ENCODE results near the gene YAF2. TPM values are rescaled to one million over a fixed set of nuclear protein-coding genes. Genes with fewer than 3 reads are reported as not detected.

YAF2 gene
- total RNA-seq, 6 experiments from 2014 or later: 12.8 to 22.3 (median 16.9) TPM

GRCh38 chr12:42262271-42262670 lies 24.2 kb upstream of the YAF2 start:
- ATAC-seq: no peak
- intact Hi-C loops (cut with DNase I): no loop called here
- TF ChIP-seq POLR2A (IDR thresholded peaks at IDR 0.05): no peak
- no peak for TF ChIP-seq CTCF (IDR thresholded peaks at IDR 0.05)

GRCh38 chr12:42261708-42262107 lies 23.7 kb upstream of the YAF2 start:
- ATAC-seq (no peak), DNase-seq (no peak)
- no peaks in the 10 kb centered on the region for H3K36me3 ChIP-seq
- no peak overlapping the region for H3K27ac ChIP-seq
- H3K27me3 ChIP-seq: no peaks in the 10 kb centered on the region
- intact Hi-C loops (cut with DNase I): no loop called here
- H3K9me3 ChIP-seq: no peaks in the 10 kb centered on the region
- H3K4me3 ChIP-seq: no peak overlapping the region
- WGBS (ENCODE audit: insufficient coverage, low coverage, low lambda C conversion rate, missing lambda C conversion rate): 65% methylated on average over 4 of the region's 4 CpGs
- TF ChIP-seq POLR2A (IDR thresholded peaks at IDR 0.05) (no peak), CTCF (IDR thresholded peaks at IDR 0.05) (no peak)
- no peaks in the 10 kb centered on the region for H3K4me1 ChIP-seq

More at GRCh38 chr12:42262271-42262670, 24.2 kb upstream of the YAF2 start:
- H3K27me3 ChIP-seq: no peaks in the 10 kb centered on the region
- no peaks in the 10 kb centered on the region for H3K9me3 ChIP-seq
- H3K4me1 ChIP-seq: no peaks in the 10 kb centered on the region
- H3K27ac ChIP-seq: no peak overlapping the region
- no peaks in the 10 kb centered on the region for H3K36me3 ChIP-seq
- WGBS (ENCODE audit: insufficient coverage, low coverage, low lambda C conversion rate, missing lambda C conversion rate): 85% methylated on average over 2 of the region's 2 CpGs
- no peak overlapping the region for H3K4me3 ChIP-seq
- no peak for DNase-seq

- intact Hi-C loops (cut with DNase I): no loop called here
- WGBS (ENCODE audit: insufficient coverage, low coverage, low lambda C conversion rate, missing lambda C conversion rate): 81% methylated on average over 6 of the region's 6 CpGs
- Histone ChIP-seq H3K9me3 (no peaks in the 10 kb centered on the region), H3K36me3 (no peaks in the 10 kb centered on the region), H3K4me3 (no peak overlapping the region), H3K4me1 (no peaks in the 10 kb centered on the region), H3K27ac (no peak overlapping the region), H3K27me3 (no peaks in the 10 kb centered on the region)
- ATAC-seq: no peak
- no peak for DNase-seq
- TF ChIP-seq CTCF (IDR thresholded peaks at IDR 0.05): no peak
- no peak for TF ChIP-seq POLR2A (IDR thresholded peaks at IDR 0.05)
Observed at GRCh38 chr12:42260518-42260917, 22.5 kb upstream of the YAF2 start.

GRCh38 chr12:42259699-42260098 lies 21.7 kb upstream of the YAF2 start:
- no peak overlapping the region for H3K4me3 ChIP-seq
- no peak for TF ChIP-seq POLR2A (IDR thresholded peaks at IDR 0.05)
- no peak for TF ChIP-seq CTCF (IDR thresholded peaks at IDR 0.05)
- H3K27me3 ChIP-seq: no peaks in the 10 kb centered on the region
- no peak overlapping the region for H3K27ac ChIP-seq
- no peak for ATAC-seq
- WGBS (ENCODE audit: insufficient coverage, low coverage, low lambda C conversion rate, missing lambda C conversion rate): 50% methylated on average over 1 of the region's 4 CpGs
- H3K4me1 ChIP-seq: no peaks in the 10 kb centered on the region
- DNase-seq: no peak
- intact Hi-C loops (cut with DNase I): no loop called here
- H3K36me3 ChIP-seq: no peaks in the 10 kb centered on the region
- no peaks in the 10 kb centered on the region for H3K9me3 ChIP-seq

GRCh38 chr12:42255866-42256261 lies 17.8 kb upstream of the YAF2 start:
- H3K4me1 ChIP-seq: no peaks in the 10 kb centered on the region
- no peaks in the 10 kb centered on the region for H3K27me3 ChIP-seq
- H3K9me3 ChIP-seq: no peaks in the 10 kb centered on the region
- DNase-seq (no peak), ATAC-seq (no peak)
- no peak overlapping the region for H3K27ac ChIP-seq
- no peaks in the 10 kb centered on the region for H3K36me3 ChIP-seq
- intact Hi-C loops (cut with DNase I): no loop called here
- H3K4me3 ChIP-seq: no peak overlapping the region
- TF ChIP-seq POLR2A (IDR thresholded peaks at IDR 0.05): no peak
- no peak for TF ChIP-seq CTCF (IDR thresholded peaks at IDR 0.05)

Measured in right lobe of liver (tissue), 6 donors.